Urinary bladder (tissue), 4 donors: ENCODE results near the gene SH3YL1. TPM values are rescaled to one million over a fixed set of nuclear protein-coding genes. Genes with fewer than 3 reads are reported as not detected.

Experiments
- DNase-seq: peaks from one replicate; pipeline ENCODE4 v3.0.0-alpha.2; 2015; ENCODE audit errors: extremely low spot score
- H3K27ac ChIP-seq: one replicate; pipeline ENCODE4 v1.5.1; 2013; ENCODE audit warnings: low read depth, mild to moderate bottlenecking, moderate library complexity
- H3K36me3 ChIP-seq: one replicate; pipeline ENCODE4 v1.6.1; 2013; ENCODE audit warnings: mild to moderate bottlenecking, moderate library complexity; ENCODE audit not compliant: insufficient read depth
- H3K4me1 ChIP-seq: one replicate; pipeline ENCODE4 v1.6.1; 2013; ENCODE audit warnings: mild to moderate bottlenecking, moderate library complexity; ENCODE audit not compliant: insufficient read depth
- H3K4me3 ChIP-seq: one replicate; pipeline ENCODE4 v1.5.1; 2013; ENCODE audit warnings: low read depth, low read length
- WGBS: extraction: QIAGEN DNeasy Blood & Tissue Kit; methylation state at CpG from one replicate; pipeline ENCODE4 v1.1.7; 2013; 5-methylcytosine and 5-hydroxymethylcytosine counted together
- polyA plus RNA-seq: library from polyadenylated mRNA; stranded (reverse); fragments of 200-250 nt; gene quantifications from one replicate; pipeline ENCODE4 v1.2.3, GENCODE V29; 2013
- total RNA-seq: library from RNA; depleted of rRNA; stranded (reverse); fragments of >200 nt; gene quantifications from one replicate; pipeline ENCODE4 v1.2.3, GENCODE V29; 2014
- donor health status: healthy with polysubstance abuse.
- donor health status: healthy.

SH3YL1 gene
- total and polyA plus RNA-seq, 2 donors, result 24.5 to 155 TPM

DNA sequence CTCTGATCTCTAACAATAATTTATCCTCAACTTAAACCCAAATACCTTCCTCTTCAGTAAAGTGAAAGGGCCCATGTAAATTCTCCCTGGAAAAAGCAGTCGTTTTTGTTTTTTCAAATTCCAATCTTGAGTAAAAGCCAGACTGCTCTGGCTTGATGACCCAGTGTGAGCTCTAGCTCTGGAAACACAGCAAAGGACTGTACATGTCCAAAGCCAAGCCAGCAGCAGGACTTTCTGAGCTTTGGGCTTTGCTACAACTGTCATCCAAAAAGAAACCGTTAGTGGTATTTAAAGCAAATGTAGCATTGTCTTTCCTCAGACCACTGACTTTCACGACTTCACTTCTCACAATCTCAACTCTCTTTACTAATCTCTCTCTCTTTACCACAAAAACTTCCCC is 25.4 kb downstream of the SH3YL1 start:
- Histone ChIP-seq H3K36me3 (no peaks in the 10 kb centered on the region), H3K4me1 (no peaks in the 10 kb centered on the region), H3K27ac (peak overlapping the region; percentile 1), H3K4me3 (no peak overlapping the region)
- DNase-seq, result no peak
- WGBS, result 39% methylated on average over 3 of the region's 3 CpGs

DNA sequence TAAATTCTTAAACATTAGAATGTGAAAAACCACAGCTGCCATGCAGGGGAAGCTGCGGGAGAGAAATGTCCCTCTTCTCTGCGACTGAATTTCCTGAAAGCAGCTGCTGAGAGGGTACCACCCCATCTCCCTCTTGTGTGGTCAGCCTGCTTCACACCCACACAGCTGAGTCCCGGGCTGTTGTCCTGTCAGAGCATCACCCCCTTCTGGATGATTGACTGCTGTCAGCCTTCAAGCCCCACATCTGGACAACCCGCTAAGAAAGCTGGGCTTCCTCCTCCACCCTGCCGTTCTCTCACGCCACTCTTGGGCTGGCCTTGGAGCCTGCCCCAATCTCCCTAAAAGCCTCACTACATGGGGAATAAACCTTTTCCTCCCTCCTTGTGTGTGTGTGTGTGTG is 26.0 kb downstream of the SH3YL1 start:
- Histone ChIP-seq H3K4me1 (no peaks in the 10 kb centered on the region), H3K27ac (peak overlapping the region; percentile 1), H3K4me3 (no peak overlapping the region), H3K36me3 (no peaks in the 10 kb centered on the region)
- no peak for DNase-seq
- 66% methylated on average over 6 of the region's 6 CpGs for WGBS

DNA sequence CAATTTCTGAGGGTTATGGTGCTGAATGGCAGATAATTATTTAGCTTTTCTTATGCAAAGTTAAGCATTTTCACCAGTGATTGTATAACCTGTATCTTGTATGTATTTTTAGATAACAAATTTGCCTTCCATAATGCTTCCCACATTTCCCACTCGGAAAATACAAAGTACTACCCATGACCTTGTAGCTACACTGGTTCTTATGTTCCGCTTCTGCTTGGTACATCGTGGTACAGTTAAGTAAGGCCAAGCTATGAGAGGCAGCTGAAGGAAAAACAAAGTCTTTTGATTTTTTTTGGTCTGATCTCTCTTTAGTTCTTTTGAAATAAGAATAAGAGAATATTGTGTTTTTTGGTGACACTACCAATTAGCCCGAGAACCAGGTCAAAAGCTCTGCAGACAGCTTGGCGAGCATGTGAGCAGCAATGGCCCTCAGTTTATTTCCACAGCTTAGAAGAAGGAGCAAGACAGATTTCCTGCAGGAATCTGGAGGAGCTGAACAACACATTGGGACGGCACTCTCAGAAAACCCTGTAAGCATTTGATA is 26.8 kb downstream of the SH3YL1 start:
- Histone ChIP-seq H3K4me1 (no peaks in the 10 kb centered on the region), H3K36me3 (no peaks in the 10 kb centered on the region), H3K27ac (no peak overlapping the region), H3K4me3 (no peak overlapping the region)
- 84% methylated on average over 6 of the region's 6 CpGs for WGBS
- no peak for DNase-seq

DNA sequence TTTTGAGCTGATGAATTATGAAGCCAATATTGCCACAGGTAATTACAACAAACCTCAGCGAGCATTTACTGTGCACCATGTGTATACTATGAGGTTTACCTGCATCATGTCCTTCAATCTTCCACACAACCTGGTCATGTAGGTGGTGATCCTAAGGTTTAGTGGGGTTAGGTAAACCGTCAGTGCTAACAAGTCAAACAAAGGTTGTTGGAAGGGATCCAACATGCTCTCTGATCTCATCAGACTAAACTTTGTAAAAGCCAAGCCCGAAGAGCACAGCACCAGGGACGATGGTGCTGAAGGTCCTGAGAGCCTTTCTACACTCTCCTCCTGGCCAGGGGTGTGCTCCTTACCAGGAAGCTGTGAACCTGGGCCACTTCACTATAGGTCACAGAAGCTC is 29.4 kb downstream of the SH3YL1 start:
- Histone ChIP-seq H3K4me1 (no peaks in the 10 kb centered on the region), H3K36me3 (peaks cover 2% of the 10 kb centered on the region), H3K4me3 (no peak overlapping the region), H3K27ac (no peak overlapping the region)
- no peak for DNase-seq
- 72% methylated on average over 4 of the region's 4 CpGs for WGBS

DNA sequence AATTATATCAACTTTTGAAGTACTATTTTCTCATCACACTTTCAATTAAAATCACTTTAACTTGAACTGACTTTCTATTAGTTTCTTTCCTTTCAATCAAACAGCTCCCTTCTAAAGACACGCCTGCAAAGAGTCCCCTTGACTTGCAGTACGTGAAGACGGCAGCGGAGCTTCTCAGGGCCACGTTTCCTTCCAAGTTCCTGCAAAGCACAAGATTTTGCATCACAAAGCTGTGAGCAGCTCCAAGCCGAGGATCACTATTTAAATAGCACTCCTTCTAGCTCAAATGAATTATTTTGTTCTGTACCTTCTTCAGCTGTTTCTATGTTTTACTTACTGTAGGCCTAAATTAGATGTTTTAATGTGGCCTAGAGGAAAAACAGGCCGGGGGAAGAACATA is 30.8 kb downstream of the SH3YL1 start:
- WGBS, result 65% methylated on average over 7 of the region's 7 CpGs
- H3K36me3 ChIP-seq, result peaks cover 2% of the 10 kb centered on the region

DNA sequence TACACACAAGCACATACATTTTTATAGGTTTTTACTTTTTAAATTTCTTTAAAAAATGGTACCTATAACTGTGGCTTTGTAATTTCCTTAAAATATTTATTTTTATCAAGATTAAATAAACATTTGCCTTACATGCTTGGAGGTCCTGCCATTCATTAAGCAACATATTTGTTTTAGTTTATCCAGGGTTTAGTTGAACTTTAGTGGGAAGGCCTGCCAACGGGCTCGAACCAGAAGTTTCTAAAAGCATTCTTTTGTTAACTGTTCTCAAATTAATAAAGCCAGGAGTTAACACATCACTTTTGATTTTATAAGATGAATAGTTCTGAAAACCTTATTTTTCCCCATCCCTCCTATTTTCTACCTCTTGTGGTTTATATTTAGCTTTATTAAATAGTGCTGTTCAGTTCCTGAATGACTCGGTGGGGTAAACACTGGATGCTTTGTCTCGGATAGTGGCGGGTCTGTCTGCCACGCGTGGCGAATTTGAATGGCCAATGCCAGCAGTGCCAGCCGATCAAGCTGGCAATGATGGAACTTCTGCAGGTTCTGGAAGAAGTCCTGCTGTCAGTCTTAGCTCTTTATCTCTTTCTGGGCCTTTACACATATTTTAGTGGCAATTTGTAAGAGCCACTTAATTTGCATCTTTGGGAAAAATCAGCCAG is 32.2 kb downstream of the SH3YL1 start:
- 76% methylated on average over 9 of the region's 9 CpGs for WGBS
- no peak for DNase-seq
- H3K36me3 ChIP-seq, result peaks cover 3% of the 10 kb centered on the region
- H3K4me1 ChIP-seq, result no peaks in the 10 kb centered on the region
- no peak overlapping the region for H3K27ac ChIP-seq
- H3K4me3 ChIP-seq, result no peak overlapping the region

More for the DNA sequence above, 30.8 kb downstream of the SH3YL1 start:
- H3K27ac ChIP-seq, result no peak overlapping the region
- no peaks in the 10 kb centered on the region for H3K4me1 ChIP-seq
- DNase-seq, result no peak
- no peak overlapping the region for H3K4me3 ChIP-seq

DNA sequence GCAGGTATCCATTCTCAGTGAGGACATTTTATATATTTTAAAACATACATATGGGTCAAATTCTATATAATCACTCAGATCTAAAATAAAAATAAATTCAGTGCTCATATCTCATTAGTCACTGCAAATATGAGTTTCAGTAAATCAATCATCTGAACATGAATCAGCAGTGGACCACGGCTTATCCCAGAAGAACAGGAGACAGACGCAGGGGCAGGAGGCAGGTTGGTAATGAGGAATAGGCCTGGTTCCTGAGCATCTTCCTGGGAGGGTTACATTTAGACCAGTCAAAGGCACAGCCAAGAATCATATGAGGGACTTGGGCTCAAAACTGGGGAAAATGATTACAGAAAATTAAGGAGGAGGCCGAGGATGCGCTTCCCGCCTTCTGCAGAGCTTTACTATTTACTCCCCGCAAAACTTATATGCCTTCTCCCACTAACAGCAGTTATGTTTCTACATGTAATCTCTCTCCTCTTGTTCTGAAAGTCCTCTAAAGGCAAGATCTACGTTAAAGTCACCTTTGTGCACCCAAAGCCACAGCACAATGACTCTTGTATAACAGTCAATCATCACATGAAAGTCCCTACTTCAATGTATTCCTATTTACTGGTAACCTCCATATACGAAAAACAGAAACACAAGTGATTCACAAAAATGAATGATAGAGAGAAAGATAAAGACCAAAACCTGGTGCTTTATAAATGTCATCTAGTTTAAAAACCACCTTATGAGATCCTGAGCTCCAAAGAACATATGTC is 35.1 kb downstream of the SH3YL1 start:
- Histone ChIP-seq H3K27ac (no peak overlapping the region), H3K36me3 (peaks cover 6% of the 10 kb centered on the region), H3K4me1 (no peaks in the 10 kb centered on the region), H3K4me3 (no peak overlapping the region)
- 92% methylated on average over 8 of the region's 8 CpGs for WGBS
- no peak for DNase-seq

DNA sequence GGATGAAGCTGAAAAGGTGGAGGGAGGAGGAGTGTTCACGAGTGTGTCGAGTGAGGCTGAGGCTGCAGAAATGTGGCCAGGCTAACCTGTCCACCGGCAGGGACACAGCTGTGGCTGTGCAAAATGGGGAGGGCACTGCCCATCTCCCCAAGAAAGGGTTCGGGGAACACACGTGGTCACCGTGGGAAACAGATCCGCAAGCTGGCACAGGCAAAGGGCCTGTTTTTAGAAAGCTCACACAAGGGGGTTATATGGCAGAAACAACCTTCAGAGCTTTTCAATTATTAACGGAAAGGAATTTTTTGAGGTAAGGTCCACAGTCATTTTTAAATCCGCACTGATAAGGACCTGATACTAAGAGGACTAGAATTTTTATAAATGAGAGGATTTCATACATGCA is 35.7 kb downstream of the SH3YL1 start:
- Histone ChIP-seq H3K4me1 (no peaks in the 10 kb centered on the region), H3K27ac (no peak overlapping the region), H3K36me3 (peaks cover 7% of the 10 kb centered on the region), H3K4me3 (no peak overlapping the region)
- 93% methylated on average over 9 of the region's 9 CpGs for WGBS
- no peak for DNase-seq

DNA sequence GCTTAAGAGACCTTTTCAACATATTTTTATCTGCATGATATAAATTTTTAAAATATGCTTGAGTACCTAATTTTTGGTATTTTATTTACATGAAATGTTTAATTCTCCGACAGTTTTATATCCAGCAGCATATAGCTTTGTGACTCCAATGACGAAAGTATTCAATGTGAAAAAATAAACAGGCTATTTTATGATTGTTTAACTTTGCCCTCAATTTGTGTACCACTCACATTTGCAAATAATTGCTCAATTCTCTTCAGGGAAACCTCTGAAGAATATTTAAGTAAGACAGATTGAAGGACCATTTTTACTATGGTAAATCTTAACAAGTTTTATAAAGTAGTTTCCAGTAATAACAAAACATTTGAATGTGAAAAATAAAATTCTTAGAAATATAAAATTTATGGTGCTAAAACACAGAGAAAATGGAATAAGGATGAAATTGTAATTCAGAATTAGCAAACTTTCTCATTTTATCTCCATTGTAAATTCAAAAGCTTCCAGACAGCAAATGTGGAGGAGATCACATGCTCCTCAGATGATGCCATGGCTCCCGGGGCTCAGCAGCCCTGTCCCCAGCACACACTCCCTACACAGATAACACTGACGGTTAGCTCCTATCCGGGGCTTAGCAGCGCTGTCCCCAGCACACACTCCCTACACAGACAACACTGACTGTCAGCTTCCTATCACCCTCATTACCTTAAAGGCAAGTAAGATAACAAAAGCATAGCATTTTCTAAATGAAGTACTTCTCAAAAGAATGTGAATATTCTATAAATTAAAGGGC is 39.7 kb downstream of the SH3YL1 start:
- Histone ChIP-seq H3K4me3 (no peak overlapping the region), H3K27ac (no peak overlapping the region), H3K4me1 (no peaks in the 10 kb centered on the region), H3K36me3 (peaks cover 6% of the 10 kb centered on the region)
- no peak for DNase-seq
- WGBS, result 85% methylated on average over 6 of the region's 6 CpGs

DNA sequence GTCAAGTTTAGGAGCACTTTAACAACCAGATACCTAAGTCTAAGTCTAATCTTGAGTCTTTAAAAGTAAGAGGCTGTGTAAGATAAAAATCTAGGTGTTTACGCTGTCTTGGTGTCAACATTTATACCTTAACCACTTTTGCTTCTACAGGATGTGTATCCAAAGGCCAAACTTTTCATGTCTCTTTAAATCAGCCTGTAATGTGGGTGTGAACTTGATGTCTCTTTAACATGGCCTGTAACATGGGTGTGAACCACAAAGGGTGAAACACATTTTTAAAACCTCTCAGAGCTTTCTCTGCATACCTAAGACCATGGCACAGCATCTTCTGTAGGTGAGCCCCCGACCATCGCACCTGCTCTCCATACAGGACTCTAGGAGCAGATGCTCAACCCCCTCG is 40.4 kb downstream of the SH3YL1 start:
- H3K36me3 ChIP-seq, result peaks cover 6% of the 10 kb centered on the region
- H3K27ac ChIP-seq, result no peak overlapping the region
- 92% methylated on average over 4 of the region's 4 CpGs for WGBS
- no peak overlapping the region for H3K4me3 ChIP-seq
- DNase-seq, result no peak
- H3K4me1 ChIP-seq, result no peaks in the 10 kb centered on the region

DNA sequence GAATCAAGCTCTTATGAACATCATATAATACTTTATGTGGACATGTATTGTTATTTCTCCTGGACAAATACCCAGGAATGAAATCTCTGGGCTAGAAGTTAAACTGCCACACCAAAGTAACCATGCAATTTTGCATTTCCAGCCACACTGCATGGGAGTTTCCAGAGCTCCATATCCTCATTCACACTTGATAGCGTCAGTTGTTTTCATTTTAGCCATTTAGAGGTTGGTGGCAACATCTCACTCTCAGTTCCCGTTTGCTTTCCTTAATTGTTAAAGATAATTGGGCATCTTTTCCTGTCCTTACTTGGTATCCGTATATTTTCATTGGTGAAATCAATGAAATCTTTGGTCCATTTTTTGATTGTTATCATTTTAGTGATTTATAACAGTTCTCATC is 47.8 kb downstream of the SH3YL1 start:
- no peaks in the 10 kb centered on the region for H3K4me1 ChIP-seq
- WGBS, result 90% methylated on average over 3 of the region's 3 CpGs
- H3K36me3 ChIP-seq, result peaks cover 4% of the 10 kb centered on the region
- DNase-seq, result no peak
- no peak overlapping the region for H3K27ac ChIP-seq
- no peak overlapping the region for H3K4me3 ChIP-seq

DNA sequence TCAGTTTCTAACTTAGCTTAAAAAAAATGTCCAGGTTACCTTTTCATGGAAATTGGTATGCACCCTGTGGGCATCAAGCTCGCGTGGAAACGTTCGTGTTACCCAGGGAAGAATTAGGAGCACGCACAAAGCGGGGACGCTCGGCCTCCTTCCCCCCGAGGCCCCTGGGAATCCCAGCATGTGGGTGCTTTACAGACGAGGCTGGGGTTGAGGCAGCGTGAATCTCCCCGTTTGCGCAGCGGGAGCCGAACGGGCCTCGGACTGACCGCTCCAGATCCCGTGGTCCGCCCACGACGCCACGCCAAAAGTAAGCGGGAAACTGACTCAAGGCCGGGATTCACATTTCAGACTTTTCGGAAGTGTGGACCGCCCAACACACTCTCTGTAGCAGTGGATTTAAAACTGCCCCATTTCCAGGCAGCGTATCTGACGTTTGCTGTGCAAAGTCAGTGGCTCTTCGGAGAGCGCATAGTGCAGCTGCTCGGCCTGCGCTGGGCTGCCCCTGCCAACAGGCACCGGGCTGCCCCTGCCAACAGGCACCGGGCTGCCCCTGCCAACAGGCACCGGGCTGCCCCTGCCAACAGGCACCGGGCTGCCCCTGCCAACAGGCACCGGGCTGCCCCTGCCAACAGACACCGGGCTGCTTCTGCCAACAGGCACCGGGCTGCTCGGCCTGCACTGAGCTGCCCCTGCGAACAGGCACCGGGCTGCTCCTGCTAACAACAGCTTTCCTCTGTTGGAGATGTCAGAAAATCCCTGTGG is 49.7 kb downstream of the SH3YL1 start:
- Histone ChIP-seq H3K36me3 (peaks cover 1% of the 10 kb centered on the region), H3K4me3 (no peak overlapping the region), H3K27ac (no peak overlapping the region), H3K4me1 (no peaks in the 10 kb centered on the region)
- WGBS, result 80% methylated on average over 43 of the region's 43 CpGs
- no peak for DNase-seq
